NCI-H128 (cell line): ENCODE results near the gene NFE2L2.
"Not testable (repeated sequence)": the region's sequence is repeated elsewhere in the genome, so short reads cannot be mapped to it uniquely, and the experiment has no call there.

Experiments
- DNase-seq: peaks from one replicate; lab custom pipeline; 2025; ENCODE audit not compliant: unreplicated experiment; lab: John Stamatoyannopoulos, UW

NFE2L2 gene

GRCh38 chr2:177239932-177240630 is 24.4 kb downstream of the NFE2L2 start:
- no peak for DNase-seq

GRCh38 chr2:177239053-177239452 is 25.5 kb downstream of the NFE2L2 start:
- no peak for DNase-seq

- no peak for DNase-seq
Observed at GRCh38 chr2:177237932-177238331, 26.6 kb downstream of the NFE2L2 start.

GRCh38 chr2:177235855-177236437 is 28.6 kb downstream of the NFE2L2 start:
- DNase-seq: no peak

- DNase-seq: no peak
Observed at GRCh38 chr2:177234267-177234666, 30.3 kb downstream of the NFE2L2 start.

- DNase-seq: no peak
Observed at GRCh38 chr2:177232098-177232704, 32.3 kb downstream of the NFE2L2 start.

- DNase-seq: no peak
Observed at GRCh38 chr2:177231270-177231669, 33.3 kb downstream of the NFE2L2 start.

- DNase-seq: no peak
Observed at GRCh38 chr2:177229442-177230242, 34.9 kb downstream of the NFE2L2 start.

GRCh38 chr2:177225965-177226360 is 38.6 kb downstream of the NFE2L2 start:
- no peak for DNase-seq

- not testable (repeated sequence) for DNase-seq
Observed at GRCh38 chr2:177223436-177223835, 41.1 kb downstream of the NFE2L2 start.

GRCh38 chr2:177221970-177222369 is 42.6 kb downstream of the NFE2L2 start:
- DNase-seq: no peak

- no peak for DNase-seq
Observed at GRCh38 chr2:177221534-177221933, 43.0 kb downstream of the NFE2L2 start.

- DNase-seq: not testable (repeated sequence)
Observed at GRCh38 chr2:177219787-177220186, 44.7 kb downstream of the NFE2L2 start.

GRCh38 chr2:177217247-177217843 is 47.2 kb downstream of the NFE2L2 start:
- no peak for DNase-seq

- peak; percentile 44 for DNase-seq
Observed at GRCh38 chr2:177212891-177213856, 51.4 kb downstream of the NFE2L2 start.

GRCh38 chr2:177212106-177212890 is 52.2 kb downstream of the NFE2L2 start, which contains the start of gene HNRNPA3:
Gene HNRNPA3 (plus strand): TSS chr2:177212794. CDS start chr2:177212800, 6 bp downstream.
- DNase-seq: peak; percentile 88

GRCh38 chr2:177211576-177212105 is 52.9 kb downstream of the NFE2L2 start:
- no peak for DNase-seq

GRCh38 chr2:177211169-177211568 is 53.4 kb downstream of the NFE2L2 start:
- DNase-seq: no peak

GRCh38 chr2:177207101-177207500 is 57.4 kb downstream of the NFE2L2 start:
- DNase-seq: no peak
